ELR (cell line): ENCODE data around the gene FABP3.

Source experiments
- DNase-seq: peaks from one replicate; pipeline ENCODE4 v3.0.0-alpha.2; 2015; ENCODE audit warnings: low read depth

Gene FABP3

GRCh38 chr1:31373056-31373896 is at the start of gene FABP3:
Gene FABP3, minus strand, starts transcription at chr1:31373076. Its CDS starts 62 bp downstream, at chr1:31373014.
- peak; percentile 66 for DNase-seq

GRCh38 chr1:31421371-31422040 is 48.6 kb upstream of the FABP3 start:
- DNase-seq = peak; percentile 44

GRCh38 chr1:31420716-31421115 is 47.8 kb upstream of the FABP3 start:
- no peak for DNase-seq

GRCh38 chr1:31418626-31419323 is 45.9 kb upstream of the FABP3 start:
- no peak for DNase-seq

- DNase-seq = no peak
These were observed 44.3 kb upstream of the FABP3 start for GRCh38 chr1:31417148-31417547.

GRCh38 chr1:31416101-31416736 is 43.3 kb upstream of the FABP3 start:
- no peak for DNase-seq

GRCh38 chr1:31415658-31416057 is 42.8 kb upstream of the FABP3 start:
- no peak for DNase-seq

GRCh38 chr1:31414980-31415370 is 42.1 kb upstream of the FABP3 start:
- no peak for DNase-seq

- DNase-seq = peak; percentile 66
These were observed 40.6 kb upstream of the FABP3 start for GRCh38 chr1:31413405-31414001.

GRCh38 chr1:31412732-31413404 is 40.0 kb upstream of the FABP3 start, which contains the start of gene SERINC2:
Gene SERINC2, plus strand, starts transcription at chr1:31413213. Its CDS starts 53 bp downstream, at chr1:31413266.
- DNase-seq = peak; percentile 36

GRCh38 chr1:31412205-31412604 is 39.3 kb upstream of the FABP3 start:
- DNase-seq = no peak

GRCh38 chr1:31410871-31411270 is 38.0 kb upstream of the FABP3 start:
- peak; percentile 23 for DNase-seq

GRCh38 chr1:31409946-31410858 is 37.3 kb upstream of the FABP3 start:
- no peak for DNase-seq

- DNase-seq = no peak
These were observed 36.0 kb upstream of the FABP3 start for GRCh38 chr1:31408788-31409318.

GRCh38 chr1:31407029-31407626 is 34.3 kb upstream of the FABP3 start:
- no peak for DNase-seq

GRCh38 chr1:31405578-31406245 is 32.8 kb upstream of the FABP3 start:
- no peak for DNase-seq

GRCh38 chr1:31401241-31401640 is 28.4 kb upstream of the FABP3 start:
- DNase-seq = peak; percentile 41

GRCh38 chr1:31400393-31400792 is 27.5 kb upstream of the FABP3 start:
- peak; percentile 54 for DNase-seq

- DNase-seq = no peak
These were observed 27.1 kb upstream of the FABP3 start for GRCh38 chr1:31399976-31400375.
